ENCODE results near the gene CAMKK2.

CAMKK2 gene

DNA sequence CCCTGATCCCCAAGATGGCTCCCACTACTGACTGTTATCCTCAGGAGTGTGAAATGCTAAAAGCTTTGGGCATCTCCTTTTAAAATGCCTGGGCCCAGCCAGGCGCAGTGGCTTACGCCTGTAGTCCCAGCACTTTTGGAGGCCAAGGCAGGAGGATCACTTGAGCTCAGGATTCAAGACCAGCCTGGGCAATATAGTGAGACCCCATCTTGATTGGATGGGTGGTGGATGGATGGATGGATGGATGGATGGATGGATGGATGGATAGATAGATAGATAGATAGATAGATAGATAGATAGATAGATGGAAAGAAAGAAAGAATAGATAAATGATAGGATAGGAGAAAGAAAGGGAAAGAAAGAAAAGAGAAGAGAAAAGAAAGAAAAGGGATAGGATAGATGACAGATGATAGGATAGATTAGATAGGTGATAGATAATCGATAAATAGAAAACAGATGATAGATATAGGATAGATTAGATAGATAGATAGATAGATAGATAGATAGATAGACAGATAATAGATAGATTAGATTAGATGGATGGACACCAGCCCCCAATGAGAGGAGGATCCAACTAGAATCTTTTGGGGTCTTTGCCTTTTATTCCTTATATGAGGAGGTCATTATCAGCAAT, 77.0 kb downstream of the CAMKK2 start:
- no peaks in the 10 kb centered on the region for H3K9me3 ChIP-seq (ENCODE audit: severe bottlenecking)
- no peak for ATAC-seq (ENCODE audit: low read depth)
- peaks cover 5% of the 10 kb centered on the region for H3K4me1 ChIP-seq (ENCODE audit: insufficient read depth, poor library complexity, severe bottlenecking)
- H3K27ac ChIP-seq (ENCODE audit: poor library complexity, severe bottlenecking): no peak overlapping the region
- H3K4me3 ChIP-seq (ENCODE audit: severe bottlenecking): no peak overlapping the region
- no peaks in the 10 kb centered on the region for H3K36me3 ChIP-seq (ENCODE audit: low read depth)
- no peak for DNase-seq (ENCODE audit: low spot score)
- H3K27me3 ChIP-seq (ENCODE audit: insufficient read depth, poor library complexity, severe bottlenecking): no peaks in the 10 kb centered on the region
- TF ChIP-seq, protein P1, sequence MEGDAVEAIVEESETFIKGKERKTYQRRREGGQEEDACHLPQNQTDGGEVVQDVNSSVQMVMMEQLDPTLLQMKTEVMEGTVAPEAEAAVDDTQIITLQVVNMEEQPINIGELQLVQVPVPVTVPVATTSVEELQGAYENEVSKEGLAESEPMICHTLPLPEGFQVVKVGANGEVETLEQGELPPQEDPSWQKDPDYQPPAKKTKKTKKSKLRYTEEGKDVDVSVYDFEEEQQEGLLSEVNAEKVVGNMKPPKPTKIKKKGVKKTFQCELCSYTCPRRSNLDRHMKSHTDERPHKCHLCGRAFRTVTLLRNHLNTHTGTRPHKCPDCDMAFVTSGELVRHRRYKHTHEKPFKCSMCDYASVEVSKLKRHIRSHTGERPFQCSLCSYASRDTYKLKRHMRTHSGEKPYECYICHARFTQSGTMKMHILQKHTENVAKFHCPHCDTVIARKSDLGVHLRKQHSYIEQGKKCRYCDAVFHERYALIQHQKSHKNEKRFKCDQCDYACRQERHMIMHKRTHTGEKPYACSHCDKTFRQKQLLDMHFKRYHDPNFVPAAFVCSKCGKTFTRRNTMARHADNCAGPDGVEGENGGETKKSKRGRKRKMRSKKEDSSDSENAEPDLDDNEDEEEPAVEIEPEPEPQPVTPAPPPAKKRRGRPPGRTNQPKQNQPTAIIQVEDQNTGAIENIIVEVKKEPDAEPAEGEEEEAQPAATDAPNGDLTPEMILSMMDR (IDR thresholded peaks at IDR 0.05; ENCODE audit: poor library complexity, severe bottlenecking): no peak

DNA sequence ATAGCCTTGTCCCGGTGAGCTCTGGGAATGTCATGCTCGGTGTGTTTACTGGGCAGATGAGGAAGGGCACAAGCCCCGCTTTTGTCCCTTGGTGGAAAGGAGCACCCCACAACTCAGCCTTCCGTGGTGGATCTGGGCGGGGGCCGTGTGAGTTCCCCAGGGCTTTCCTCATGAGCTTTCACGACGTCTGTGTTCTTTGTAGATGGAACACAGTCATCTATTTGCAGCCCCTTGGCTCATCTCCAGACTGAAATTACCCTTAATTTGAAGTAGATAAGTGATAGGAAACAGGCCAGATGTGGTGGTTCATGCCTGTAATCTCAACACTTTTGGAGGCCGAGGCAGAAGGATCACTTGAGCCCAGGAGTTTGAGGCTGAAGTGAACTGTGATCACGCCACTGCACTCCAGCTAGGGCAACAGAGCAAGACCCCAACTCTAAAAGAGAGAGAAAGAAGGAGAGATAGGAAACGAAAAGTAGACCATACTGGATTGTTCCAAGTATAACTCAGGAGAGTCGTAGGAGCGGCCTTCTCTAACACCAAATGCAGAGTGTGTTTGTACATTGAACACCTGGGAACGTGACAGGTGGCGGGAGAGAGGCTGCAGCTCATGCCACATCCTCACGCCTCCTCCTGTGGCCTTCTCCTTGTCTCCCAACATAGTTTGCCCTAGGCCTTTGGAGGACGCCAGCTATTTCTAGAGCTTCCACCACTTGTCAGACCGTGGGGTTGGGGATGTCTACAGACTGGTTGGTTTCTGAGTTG, 77.7 kb downstream of the CAMKK2 start:
- H3K9me3 ChIP-seq (ENCODE audit: severe bottlenecking): no peaks in the 10 kb centered on the region
- H3K27ac ChIP-seq (ENCODE audit: poor library complexity, severe bottlenecking): no peak overlapping the region
- peaks cover 8% of the 10 kb centered on the region for H3K4me1 ChIP-seq (ENCODE audit: insufficient read depth, poor library complexity, severe bottlenecking)
- TF ChIP-seq, protein P1 (IDR thresholded peaks at IDR 0.05; ENCODE audit: poor library complexity, severe bottlenecking): no peak
- no peak overlapping the region for H3K4me3 ChIP-seq (ENCODE audit: severe bottlenecking)
- DNase-seq (ENCODE audit: low spot score) (no peak), ATAC-seq (ENCODE audit: low read depth) (no peak)
- no peaks in the 10 kb centered on the region for H3K36me3 ChIP-seq (ENCODE audit: low read depth)
- no peaks in the 10 kb centered on the region for H3K27me3 ChIP-seq (ENCODE audit: insufficient read depth, poor library complexity, severe bottlenecking)

DNA sequence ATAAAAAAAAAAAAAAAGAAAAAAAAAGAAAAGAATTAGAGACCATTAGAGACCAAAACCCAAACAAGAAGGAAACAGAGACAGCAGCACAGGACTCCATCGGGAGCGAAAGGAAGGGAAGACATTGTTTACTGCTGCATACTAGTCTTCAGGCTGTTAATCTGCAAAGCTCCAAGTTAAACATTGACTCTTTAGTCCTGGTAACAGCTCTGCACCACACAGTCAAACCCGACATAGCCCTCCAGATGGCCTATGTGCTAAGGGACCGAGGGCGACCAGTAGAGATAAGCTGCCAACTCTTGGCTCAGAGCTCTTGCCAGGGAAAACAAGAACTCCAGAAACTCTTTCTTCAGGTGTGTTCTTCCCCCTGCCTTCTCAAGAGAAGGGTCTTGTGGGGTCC, 78.7 kb downstream of the CAMKK2 start:
- Histone ChIP-seq H3K9me3 (ENCODE audit: severe bottlenecking) (no peaks in the 10 kb centered on the region), H3K27ac (ENCODE audit: poor library complexity, severe bottlenecking) (no peak overlapping the region), H3K4me3 (ENCODE audit: severe bottlenecking) (no peak overlapping the region), H3K27me3 (ENCODE audit: insufficient read depth, poor library complexity, severe bottlenecking) (no peaks in the 10 kb centered on the region), H3K36me3 (ENCODE audit: low read depth) (no peaks in the 10 kb centered on the region), H3K4me1 (ENCODE audit: insufficient read depth, poor library complexity, severe bottlenecking) (peaks cover 8% of the 10 kb centered on the region)
- DNase-seq (ENCODE audit: low spot score) (no peak), ATAC-seq (ENCODE audit: low read depth) (no peak)
- TF ChIP-seq, protein P1 (IDR thresholded peaks at IDR 0.05; ENCODE audit: poor library complexity, severe bottlenecking): no peak

DNA sequence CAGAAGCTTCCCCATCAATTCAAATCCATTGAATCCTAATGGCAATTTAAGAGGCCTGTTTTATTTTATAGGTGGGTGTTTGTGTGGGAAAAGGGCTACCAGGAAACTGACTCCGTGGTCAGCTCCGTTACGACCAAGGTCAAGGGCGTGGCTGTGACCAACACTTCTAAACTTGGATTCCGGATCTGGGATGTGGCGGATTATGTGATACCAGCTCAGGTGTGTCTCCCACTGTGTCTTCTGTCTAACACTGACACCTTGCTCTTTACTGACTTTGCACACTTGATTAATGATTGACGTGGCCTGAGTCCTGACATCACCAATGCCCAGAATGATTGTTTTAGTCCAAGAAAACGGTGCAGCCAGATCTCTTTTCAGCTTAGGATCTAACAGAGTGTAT, 79.4 kb downstream of the CAMKK2 start:
- Histone ChIP-seq H3K4me3 (ENCODE audit: severe bottlenecking) (no peak overlapping the region), H3K27me3 (ENCODE audit: insufficient read depth, poor library complexity, severe bottlenecking) (no peaks in the 10 kb centered on the region), H3K4me1 (ENCODE audit: insufficient read depth, poor library complexity, severe bottlenecking) (peaks cover 8% of the 10 kb centered on the region), H3K9me3 (ENCODE audit: severe bottlenecking) (no peaks in the 10 kb centered on the region), H3K36me3 (ENCODE audit: low read depth) (no peaks in the 10 kb centered on the region), H3K27ac (ENCODE audit: poor library complexity, severe bottlenecking) (no peak overlapping the region)
- ATAC-seq (ENCODE audit: low read depth) (no peak), DNase-seq (ENCODE audit: low spot score) (no peak)
- TF ChIP-seq, protein P1 (IDR thresholded peaks at IDR 0.05; ENCODE audit: poor library complexity, severe bottlenecking): no peak

DNA sequence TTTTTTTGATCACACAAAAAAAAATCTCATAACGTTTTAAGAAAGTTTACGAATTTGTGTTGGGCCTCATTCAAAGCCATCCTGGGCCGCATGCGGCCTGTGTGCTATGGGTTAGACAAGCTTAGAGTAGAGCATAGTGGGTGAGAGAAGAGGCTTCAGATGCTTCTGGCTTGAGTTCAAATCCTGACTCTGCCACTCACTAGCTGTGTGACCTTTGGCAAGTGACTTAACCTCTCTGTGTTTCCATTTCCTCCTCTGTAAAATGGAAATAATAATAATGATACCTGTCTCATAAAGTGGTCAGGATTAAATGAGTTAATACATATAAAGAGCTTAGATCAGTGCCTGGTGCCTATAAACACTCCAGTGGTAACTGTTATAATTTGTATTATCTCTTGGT, 80.4 kb downstream of the CAMKK2 start:
- Histone ChIP-seq H3K4me1 (ENCODE audit: insufficient read depth, poor library complexity, severe bottlenecking) (peaks cover 8% of the 10 kb centered on the region), H3K27ac (ENCODE audit: poor library complexity, severe bottlenecking) (no peak overlapping the region), H3K9me3 (ENCODE audit: severe bottlenecking) (no peaks in the 10 kb centered on the region), H3K4me3 (ENCODE audit: severe bottlenecking) (no peak overlapping the region), H3K36me3 (ENCODE audit: low read depth) (no peaks in the 10 kb centered on the region), H3K27me3 (ENCODE audit: insufficient read depth, poor library complexity, severe bottlenecking) (no peaks in the 10 kb centered on the region)
- TF ChIP-seq, protein P1 (IDR thresholded peaks at IDR 0.05; ENCODE audit: poor library complexity, severe bottlenecking): no peak
- no peak for ATAC-seq (ENCODE audit: low read depth)
- no peak for DNase-seq (ENCODE audit: low spot score)

Measured in RWPE2 (cell line).